ENCODE measurements around the gene DISP3. TPM values are rescaled to one million over a fixed set of nuclear protein-coding genes. Genes with fewer than 3 reads are reported as not detected.
A peak's percentile ranks its signal among the peaks of the same experiment; 100 is the strongest.

The DISP3 gene
- total RNA-seq, 1 donor from 2014 or later: 179 TPM

DNA sequence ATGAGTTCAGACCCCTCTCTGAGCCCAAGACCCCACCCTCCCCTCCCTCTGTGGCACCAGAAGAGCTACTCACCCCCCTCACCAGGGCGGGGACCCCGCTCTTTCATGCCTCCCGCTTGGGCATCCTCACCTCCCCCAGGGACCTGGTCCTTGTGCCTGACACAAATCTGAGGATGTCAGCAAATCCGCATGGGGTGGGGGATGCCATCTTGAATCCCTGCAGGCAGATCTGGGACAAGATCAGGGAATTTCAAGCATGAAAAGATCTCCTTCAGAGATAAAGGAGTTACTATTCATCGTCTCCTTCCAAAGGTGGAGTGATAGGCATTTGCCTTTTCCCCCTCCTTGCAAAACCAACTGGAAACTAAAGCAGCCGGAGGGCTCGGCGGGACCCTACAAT is 81.1 kb downstream of the DISP3 start:
- peaks cover 19% of the 10 kb centered on the region for H3K27me3 Mint-ChIP-seq (ENCODE audit: unreplicated experiment)
- H3K4me1 Mint-ChIP-seq (ENCODE audit: low read depth, unreplicated experiment): peaks cover 17% of the 10 kb centered on the region
- H3K27ac Mint-ChIP-seq (ENCODE audit: unreplicated experiment): no peak overlapping the region
- peaks cover 10% of the 10 kb centered on the region for H3K9me3 Mint-ChIP-seq (ENCODE audit: unreplicated experiment)
- peaks cover 4% of the 10 kb centered on the region for H3K36me3 Mint-ChIP-seq (ENCODE audit: unreplicated experiment)
- DNase-seq: no peak
- no peak overlapping the region for H3K4me3 Mint-ChIP-seq (ENCODE audit: unreplicated experiment)
- TF ChIP-seq, protein P1, sequence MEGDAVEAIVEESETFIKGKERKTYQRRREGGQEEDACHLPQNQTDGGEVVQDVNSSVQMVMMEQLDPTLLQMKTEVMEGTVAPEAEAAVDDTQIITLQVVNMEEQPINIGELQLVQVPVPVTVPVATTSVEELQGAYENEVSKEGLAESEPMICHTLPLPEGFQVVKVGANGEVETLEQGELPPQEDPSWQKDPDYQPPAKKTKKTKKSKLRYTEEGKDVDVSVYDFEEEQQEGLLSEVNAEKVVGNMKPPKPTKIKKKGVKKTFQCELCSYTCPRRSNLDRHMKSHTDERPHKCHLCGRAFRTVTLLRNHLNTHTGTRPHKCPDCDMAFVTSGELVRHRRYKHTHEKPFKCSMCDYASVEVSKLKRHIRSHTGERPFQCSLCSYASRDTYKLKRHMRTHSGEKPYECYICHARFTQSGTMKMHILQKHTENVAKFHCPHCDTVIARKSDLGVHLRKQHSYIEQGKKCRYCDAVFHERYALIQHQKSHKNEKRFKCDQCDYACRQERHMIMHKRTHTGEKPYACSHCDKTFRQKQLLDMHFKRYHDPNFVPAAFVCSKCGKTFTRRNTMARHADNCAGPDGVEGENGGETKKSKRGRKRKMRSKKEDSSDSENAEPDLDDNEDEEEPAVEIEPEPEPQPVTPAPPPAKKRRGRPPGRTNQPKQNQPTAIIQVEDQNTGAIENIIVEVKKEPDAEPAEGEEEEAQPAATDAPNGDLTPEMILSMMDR (IDR thresholded peaks at IDR 0.05; ENCODE audit: partially characterized antibody, unreplicated experiment): no peak

DNA sequence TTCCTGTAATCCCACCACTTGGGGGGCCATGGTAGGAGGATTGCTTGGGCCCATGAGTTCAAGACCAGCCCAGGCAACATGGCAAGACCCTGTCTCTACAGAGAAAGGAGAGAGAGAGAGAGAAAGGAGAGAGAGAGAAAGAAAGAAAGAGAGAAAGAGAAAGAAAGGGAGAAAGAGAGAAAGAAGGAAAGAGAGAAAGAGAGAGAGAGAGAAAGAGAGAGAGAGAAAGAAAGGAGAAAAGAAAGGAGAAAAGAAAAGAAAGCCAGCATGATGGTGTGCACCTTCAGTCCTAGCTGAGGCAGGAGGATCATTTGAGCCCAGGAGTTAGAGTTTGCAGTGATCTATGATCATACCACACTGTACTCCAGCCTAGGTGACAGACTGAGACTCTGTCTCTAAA is 82.8 kb downstream of the DISP3 start:
- Mint-ChIP-seq H3K27me3 (ENCODE audit: unreplicated experiment) (peaks cover 17% of the 10 kb centered on the region), H3K4me3 (ENCODE audit: unreplicated experiment) (no peak overlapping the region), H3K9me3 (ENCODE audit: unreplicated experiment) (peaks cover 10% of the 10 kb centered on the region), H3K27ac (ENCODE audit: unreplicated experiment) (no peak overlapping the region), H3K4me1 (ENCODE audit: low read depth, unreplicated experiment) (peaks cover 22% of the 10 kb centered on the region), H3K36me3 (ENCODE audit: unreplicated experiment) (peaks cover 4% of the 10 kb centered on the region)
- TF ChIP-seq, protein P1 (IDR thresholded peaks at IDR 0.05; ENCODE audit: partially characterized antibody, unreplicated experiment): no peak
- DNase-seq: no peak

DNA sequence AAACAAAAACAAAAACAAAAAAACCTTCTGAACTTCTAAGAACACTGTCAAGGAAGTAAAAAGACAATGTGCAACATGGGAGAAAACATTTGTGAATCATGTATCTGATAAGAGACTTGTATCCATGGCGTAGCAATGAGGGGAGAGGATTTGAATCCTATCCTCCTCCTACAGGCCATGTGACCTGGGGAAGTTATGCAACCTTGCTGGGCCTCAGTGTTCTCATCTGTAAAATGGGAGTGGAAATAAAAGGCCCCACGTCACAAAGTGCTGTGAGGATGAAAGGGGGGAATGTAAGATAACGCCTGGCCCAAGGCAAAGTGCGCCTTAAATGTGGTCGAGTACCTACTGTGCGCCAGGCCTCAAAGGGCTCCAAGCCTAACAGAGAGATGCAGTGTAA is 83.7 kb downstream of the DISP3 start:
- Mint-ChIP-seq H3K27ac (ENCODE audit: unreplicated experiment) (peak overlapping the region; percentile 19), H3K4me3 (ENCODE audit: unreplicated experiment) (peak overlapping the region; percentile 2), H3K9me3 (ENCODE audit: unreplicated experiment) (peaks cover 10% of the 10 kb centered on the region), H3K27me3 (ENCODE audit: unreplicated experiment) (peaks cover 14% of the 10 kb centered on the region), H3K4me1 (ENCODE audit: low read depth, unreplicated experiment) (peaks cover 23% of the 10 kb centered on the region), H3K36me3 (ENCODE audit: unreplicated experiment) (no peaks in the 10 kb centered on the region)
- TF ChIP-seq, protein P1 (IDR thresholded peaks at IDR 0.05; ENCODE audit: partially characterized antibody, unreplicated experiment): no peak
- DNase-seq: no peak

DNA sequence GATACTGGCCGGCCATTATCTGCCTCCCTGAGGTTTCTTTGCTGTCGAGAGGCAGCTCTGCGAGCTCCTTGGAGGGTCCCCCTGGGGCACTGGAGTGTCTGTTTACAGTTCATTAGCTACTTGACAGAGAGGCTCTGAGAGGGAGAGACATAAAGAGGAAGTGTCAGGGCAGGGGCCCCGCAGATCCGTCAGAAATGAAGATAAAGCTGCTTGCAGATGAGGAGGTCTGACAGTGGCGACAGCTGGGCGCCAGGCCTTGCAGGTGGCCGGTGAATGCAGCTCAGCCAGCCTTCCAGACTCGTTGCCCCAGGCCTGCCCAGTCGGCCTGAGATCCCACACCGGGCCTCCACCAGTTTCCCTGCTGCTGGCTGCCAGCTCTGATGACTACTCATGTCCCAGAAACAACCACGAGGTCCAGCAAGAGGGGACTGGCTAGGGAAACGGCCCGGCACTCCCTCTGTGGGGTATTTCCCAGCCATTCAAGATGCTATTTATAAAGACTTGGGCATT is 84.7 kb downstream of the DISP3 start:
- Mint-ChIP-seq H3K4me1 (ENCODE audit: low read depth, unreplicated experiment) (peaks cover 20% of the 10 kb centered on the region), H3K27me3 (ENCODE audit: unreplicated experiment) (peaks cover 14% of the 10 kb centered on the region), H3K27ac (ENCODE audit: unreplicated experiment) (peak overlapping the region; percentile 93), H3K36me3 (ENCODE audit: unreplicated experiment) (no peaks in the 10 kb centered on the region), H3K4me3 (ENCODE audit: unreplicated experiment) (peak overlapping the region; percentile 61), H3K9me3 (ENCODE audit: unreplicated experiment) (peaks cover 10% of the 10 kb centered on the region)
- DNase-seq: peak; percentile 82
- TF ChIP-seq, protein P1 (IDR thresholded peaks at IDR 0.05; ENCODE audit: partially characterized antibody, unreplicated experiment): no peak

DNA sequence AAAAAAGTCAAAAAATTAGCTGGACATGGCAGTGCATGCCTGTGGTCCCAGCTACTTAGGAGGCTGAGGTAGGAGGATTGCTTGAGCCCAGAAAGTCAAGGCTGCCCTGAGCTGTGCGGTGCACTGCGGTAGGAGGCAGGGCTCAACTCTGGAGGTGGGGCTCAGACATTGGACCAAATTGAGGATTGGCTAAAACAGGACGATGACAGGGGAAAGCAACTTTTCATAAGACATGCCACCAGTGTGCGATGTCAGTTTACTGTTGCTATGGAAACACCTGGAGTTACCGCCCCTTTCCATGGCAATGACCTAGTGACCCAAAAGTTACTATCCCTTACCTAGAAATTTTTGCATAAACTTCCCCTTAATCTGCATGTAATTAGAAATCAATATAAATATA is 85.3 kb downstream of the DISP3 start:
- H3K4me3 Mint-ChIP-seq (ENCODE audit: unreplicated experiment): no peak overlapping the region
- H3K36me3 Mint-ChIP-seq (ENCODE audit: unreplicated experiment): no peaks in the 10 kb centered on the region
- H3K27me3 Mint-ChIP-seq (ENCODE audit: unreplicated experiment): peaks cover 14% of the 10 kb centered on the region
- peak overlapping the region; percentile 93 for H3K27ac Mint-ChIP-seq (ENCODE audit: unreplicated experiment)
- peaks cover 20% of the 10 kb centered on the region for H3K4me1 Mint-ChIP-seq (ENCODE audit: low read depth, unreplicated experiment)
- DNase-seq: no peak
- peaks cover 11% of the 10 kb centered on the region for H3K9me3 Mint-ChIP-seq (ENCODE audit: unreplicated experiment)
- TF ChIP-seq, protein P1 (IDR thresholded peaks at IDR 0.05; ENCODE audit: partially characterized antibody, unreplicated experiment): no peak
